Immature natural killer cell (primary cell): Measurements from ENCODE around the gene HOXC5. TPM values are rescaled to one million over a fixed set of nuclear protein-coding genes. Genes with fewer than 3 reads are reported as not detected.

Experiments
- DNase-seq, 3 donors: peaks; one replicate each; pipeline ENCODE4 v3.0.0; 2022; ENCODE audit warnings: mixed read lengths in 1 of 3
- H3K27ac Mint-ChIP-seq, 6 donors: one replicate each; pipeline ENCODE4 v1.8.0; 2020; ENCODE audit warnings: mixed read lengths in 6 of 6, mild to moderate bottlenecking in 5 of 6, inconsistent platforms in 4 of 6, moderate library complexity in 3 of 6
- H3K27me3 Mint-ChIP-seq, 3 donors: one replicate each; pipeline ENCODE4 v1.8.0; 2020 to 2021; ENCODE audit warnings: low read depth in 3 of 3, mild to moderate bottlenecking in 3 of 3, mixed read lengths in 3 of 3, moderate library complexity in 3 of 3, inconsistent platforms in 1 of 3
- H3K36me3 Mint-ChIP-seq, 3 donors: one replicate each; pipeline ENCODE4 v1.8.0; 2020; ENCODE audit warnings: mixed read lengths in 3 of 3, inconsistent platforms in 2 of 3, mild to moderate bottlenecking in 2 of 3
- H3K4me1 Mint-ChIP-seq, 2 donors: one replicate each; pipeline ENCODE4 v1.8.0; 2020; ENCODE audit warnings: inconsistent platforms in 2 of 2, mild to moderate bottlenecking in 2 of 2, mixed read lengths in 2 of 2, moderate library complexity in 1 of 2
- H3K4me3 Mint-ChIP-seq, 5 donors: one replicate each; pipeline ENCODE4 v1.8.0; 2020; ENCODE audit warnings: mild to moderate bottlenecking in 5 of 5, mixed read lengths in 5 of 5, inconsistent platforms in 3 of 5, moderate library complexity in 3 of 5
- H3K9me3 Mint-ChIP-seq, 6 donors: one replicate each; pipeline ENCODE4 v1.8.0; 2020; ENCODE audit warnings: mild to moderate bottlenecking in 6 of 6, mixed read lengths in 6 of 6, inconsistent platforms in 4 of 6, moderate library complexity in 3 of 6
- polyA plus RNA-seq, 3 donors: library from polyadenylated mRNA; unstranded; fragments of 300-500 nt; fragmentation: Illumina TruSeq; gene quantifications; one replicate each; pipeline ENCODE4 v1.2.3, GENCODE V29; 2021

The HOXC5 gene
- not detected for polyA plus RNA-seq

GRCh38 chr12:54032627-54033100, at the start of gene HOXC5:
Gene HOXC5 (plus strand): TSS chr12:54033050. CDS start chr12:54033123, 73 bp downstream.
- peak; percentile 67 to 73 (median 73) for DNase-seq
- Mint-ChIP-seq H3K4me3 (peak within 1 kb of the TSS; percentile 72 to 91 (median 84)), H3K27me3 (peaks cover 37 to 63% (median 59%) of the 10 kb centered on the region in 3 donors), H3K9me3 (peaks cover 0 to 2% (median 0%) of the 10 kb centered on the region in 6 donors), H3K27ac (peak within 1 kb of the TSS in 1 of 6 donors; percentile 14), H3K4me1 (peaks cover 20 to 32% of the 10 kb centered on the region in 2 donors), H3K36me3 (no peaks in the 10 kb centered on the region)

- Mint-ChIP-seq H3K27me3 (peaks cover 71 to 92% (median 83%) of the 10 kb centered on the region in 3 donors), H3K4me3 (peak overlapping the region in 2 of 5 donors; percentile 7 to 12), H3K27ac (peak overlapping the region in 2 of 6 donors; percentile 5 to 59), H3K9me3 (no peaks in the 10 kb centered on the region), H3K4me1 (peaks cover 24% of the 10 kb centered on the region in 2 donors), H3K36me3 (peaks cover 0 to 5% (median 0%) of the 10 kb centered on the region in 3 donors)
- no peak for DNase-seq
Observed at GRCh38 chr12:53983568-53983949, 49.3 kb upstream of the HOXC5 start.

- Mint-ChIP-seq H3K36me3 (peaks cover 0 to 5% (median 0%) of the 10 kb centered on the region in 3 donors), H3K4me3 (peak overlapping the region in 2 of 5 donors; percentile 12 to 18), H3K9me3 (no peaks in the 10 kb centered on the region), H3K27me3 (peaks cover 69 to 91% (median 83%) of the 10 kb centered on the region in 3 donors), H3K27ac (peak overlapping the region in 2 of 6 donors; percentile 5 to 59), H3K4me1 (peaks cover 27 to 28% of the 10 kb centered on the region in 2 donors)
- no peak for DNase-seq
Observed at GRCh38 chr12:53983950-53984572, 48.8 kb upstream of the HOXC5 start.

- H3K27ac Mint-ChIP-seq = peak within 1 kb of the TSS in 3 of 6 donors; percentile 5 to 59 (median 50)
- H3K4me1 Mint-ChIP-seq = peaks cover 35 to 38% of the 10 kb centered on the region in 2 donors
- DNase-seq = peak; percentile 70 to 75 (median 71)
- H3K4me3 Mint-ChIP-seq = peak within 1 kb of the TSS; percentile 68 to 83 (median 73)
- no peaks in the 10 kb centered on the region for H3K9me3 Mint-ChIP-seq
- H3K27me3 Mint-ChIP-seq = peaks cover 69 to 92% (median 88%) of the 10 kb centered on the region in 3 donors
- H3K36me3 Mint-ChIP-seq = peaks cover 0 to 5% (median 0%) of the 10 kb centered on the region in 3 donors
Observed at GRCh38 chr12:53984901-53985691, 47.8 kb upstream of the HOXC5 start, which contains the start of gene HOXC10. Gene HOXC10 (plus strand): TSS chr12:53985146. CDS start chr12:53985260, 114 bp downstream.

GRCh38 chr12:53985692-53985993, 47.2 kb upstream of the HOXC5 start:
- Mint-ChIP-seq H3K4me1 (peaks cover 35 to 43% of the 10 kb centered on the region in 2 donors), H3K4me3 (peak overlapping the region; percentile 58 to 83 (median 69)), H3K36me3 (peaks cover 0 to 5% (median 0%) of the 10 kb centered on the region in 3 donors), H3K27ac (peak overlapping the region in 1 of 6 donors; percentile 55), H3K27me3 (peaks cover 70 to 93% (median 90%) of the 10 kb centered on the region in 3 donors), H3K9me3 (no peaks in the 10 kb centered on the region)
- DNase-seq = no peak

- Mint-ChIP-seq H3K9me3 (no peaks in the 10 kb centered on the region), H3K4me3 (peak overlapping the region; percentile 29 to 83 (median 68)), H3K27me3 (peaks cover 65 to 89% (median 88%) of the 10 kb centered on the region in 3 donors), H3K36me3 (peaks cover 0 to 3% (median 0%) of the 10 kb centered on the region in 3 donors), H3K4me1 (peaks cover 37 to 43% of the 10 kb centered on the region in 2 donors), H3K27ac (no peak overlapping the region)
- DNase-seq = no peak
Observed at GRCh38 chr12:53985994-53986685, 46.7 kb upstream of the HOXC5 start.

GRCh38 chr12:53986686-53987483, 46.0 kb upstream of the HOXC5 start:
- Mint-ChIP-seq H3K36me3 (peaks cover 0 to 3% (median 0%) of the 10 kb centered on the region in 3 donors), H3K4me3 (peak overlapping the region in 4 of 5 donors; percentile 7 to 83 (median 29)), H3K27ac (no peak overlapping the region), H3K9me3 (peaks cover 0 to under 1% (median 0%) of the 10 kb centered on the region in 6 donors), H3K4me1 (peaks cover 37 to 43% of the 10 kb centered on the region in 2 donors), H3K27me3 (peaks cover 59 to 89% (median 82%) of the 10 kb centered on the region in 3 donors)
- DNase-seq = no peak

GRCh38 chr12:53987787-53988230, 45.0 kb upstream of the HOXC5 start:
- H3K27ac Mint-ChIP-seq = no peak overlapping the region
- no peak overlapping the region for H3K4me3 Mint-ChIP-seq
- no peak for DNase-seq
- H3K9me3 Mint-ChIP-seq = peaks cover 0 to 5% (median 0%) of the 10 kb centered on the region in 6 donors
- H3K36me3 Mint-ChIP-seq = peaks cover 0 to 3% (median 0%) of the 10 kb centered on the region in 3 donors
- H3K4me1 Mint-ChIP-seq = peaks cover 37 to 43% of the 10 kb centered on the region in 2 donors
- peaks cover 62 to 89% (median 77%) of the 10 kb centered on the region in 3 donors for H3K27me3 Mint-ChIP-seq

GRCh38 chr12:53988541-53989226, 44.2 kb upstream of the HOXC5 start:
- Mint-ChIP-seq H3K27ac (no peak overlapping the region), H3K9me3 (peaks cover 0 to 5% (median 0%) of the 10 kb centered on the region in 6 donors), H3K36me3 (peaks cover 0 to 3% (median 0%) of the 10 kb centered on the region in 3 donors), H3K4me3 (peak overlapping the region in 4 of 5 donors; percentile 38 to 57 (median 52)), H3K27me3 (peaks cover 61 to 87% (median 75%) of the 10 kb centered on the region in 3 donors), H3K4me1 (peaks cover 37 to 47% of the 10 kb centered on the region in 2 donors)
- DNase-seq = no peak

GRCh38 chr12:53989227-53990113, 43.4 kb upstream of the HOXC5 start:
- peak in 1 of 3 donors; percentile 36 for DNase-seq
- H3K27ac Mint-ChIP-seq = no peak overlapping the region
- H3K9me3 Mint-ChIP-seq = peaks cover 0 to 7% (median 0%) of the 10 kb centered on the region in 6 donors
- peaks cover 41 to 53% of the 10 kb centered on the region in 2 donors for H3K4me1 Mint-ChIP-seq
- peaks cover 62 to 88% (median 77%) of the 10 kb centered on the region in 3 donors for H3K27me3 Mint-ChIP-seq
- peaks cover 0 to 3% (median 0%) of the 10 kb centered on the region in 3 donors for H3K36me3 Mint-ChIP-seq
- peak overlapping the region; percentile 32 to 66 (median 52) for H3K4me3 Mint-ChIP-seq
